ENCODE data around the gene TMEM175. TPM values are rescaled to one million over a fixed set of nuclear protein-coding genes. Genes with fewer than 3 reads are reported as not detected.
A peak's percentile ranks its signal among the peaks of the same experiment; 100 is the strongest.

TMEM175 gene
- total RNA-seq, 1 donor from 2014 or later, result 21.4 TPM

DNA sequence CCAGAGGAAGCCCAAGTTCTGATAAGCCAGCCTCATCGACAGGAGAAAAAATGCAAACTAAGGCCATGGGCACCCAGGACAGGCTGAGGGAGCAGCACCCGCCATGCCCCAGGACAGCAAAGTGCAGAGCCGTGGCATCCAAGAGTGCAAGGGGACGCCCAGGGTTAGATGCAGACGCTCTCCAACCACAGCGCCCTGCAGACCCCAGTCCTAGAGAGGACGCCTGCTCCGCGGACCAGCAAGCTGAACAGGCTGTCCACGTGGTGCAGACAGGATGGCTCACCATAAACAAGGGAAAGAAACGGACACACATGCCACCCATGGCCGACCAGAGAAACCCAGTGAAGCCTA lies 32.7 kb upstream of the TMEM175 start:
- no peak overlapping the region for H3K4me3 Mint-ChIP-seq
- TF ChIP-seq, protein P1, sequence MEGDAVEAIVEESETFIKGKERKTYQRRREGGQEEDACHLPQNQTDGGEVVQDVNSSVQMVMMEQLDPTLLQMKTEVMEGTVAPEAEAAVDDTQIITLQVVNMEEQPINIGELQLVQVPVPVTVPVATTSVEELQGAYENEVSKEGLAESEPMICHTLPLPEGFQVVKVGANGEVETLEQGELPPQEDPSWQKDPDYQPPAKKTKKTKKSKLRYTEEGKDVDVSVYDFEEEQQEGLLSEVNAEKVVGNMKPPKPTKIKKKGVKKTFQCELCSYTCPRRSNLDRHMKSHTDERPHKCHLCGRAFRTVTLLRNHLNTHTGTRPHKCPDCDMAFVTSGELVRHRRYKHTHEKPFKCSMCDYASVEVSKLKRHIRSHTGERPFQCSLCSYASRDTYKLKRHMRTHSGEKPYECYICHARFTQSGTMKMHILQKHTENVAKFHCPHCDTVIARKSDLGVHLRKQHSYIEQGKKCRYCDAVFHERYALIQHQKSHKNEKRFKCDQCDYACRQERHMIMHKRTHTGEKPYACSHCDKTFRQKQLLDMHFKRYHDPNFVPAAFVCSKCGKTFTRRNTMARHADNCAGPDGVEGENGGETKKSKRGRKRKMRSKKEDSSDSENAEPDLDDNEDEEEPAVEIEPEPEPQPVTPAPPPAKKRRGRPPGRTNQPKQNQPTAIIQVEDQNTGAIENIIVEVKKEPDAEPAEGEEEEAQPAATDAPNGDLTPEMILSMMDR (conservative IDR thresholded peaks at IDR 0.05), result no peak

GRCh38 chr4:900073-900472 lies 32.2 kb upstream of the TMEM175 start:
- H3K9me3 Mint-ChIP-seq, result no peaks in the 10 kb centered on the region
- H3K36me3 Mint-ChIP-seq, result peaks cover 4% of the 10 kb centered on the region
- H3K27me3 Mint-ChIP-seq, result no peaks in the 10 kb centered on the region
- H3K4me3 Mint-ChIP-seq, result no peak overlapping the region
- DNase-seq (ENCODE audit: extremely low spot score, unreplicated experiment), result no peak
- no peak overlapping the region for H3K27ac Mint-ChIP-seq
- H3K4me1 Mint-ChIP-seq (ENCODE audit: unreplicated experiment), result no peaks in the 10 kb centered on the region
- TF ChIP-seq, protein P1 (conservative IDR thresholded peaks at IDR 0.05), result no peak

More for the DNA sequence above, 32.7 kb upstream of the TMEM175 start:
- no peaks in the 10 kb centered on the region for H3K4me1 Mint-ChIP-seq (ENCODE audit: unreplicated experiment)
- no peaks in the 10 kb centered on the region for H3K27me3 Mint-ChIP-seq
- no peaks in the 10 kb centered on the region for H3K9me3 Mint-ChIP-seq
- no peak overlapping the region for H3K27ac Mint-ChIP-seq
- no peak for DNase-seq (ENCODE audit: extremely low spot score, unreplicated experiment)
- H3K36me3 Mint-ChIP-seq, result peaks cover 4% of the 10 kb centered on the region

GRCh38 chr4:900721-901120 lies 31.5 kb upstream of the TMEM175 start:
- no peaks in the 10 kb centered on the region for H3K27me3 Mint-ChIP-seq
- H3K4me1 Mint-ChIP-seq (ENCODE audit: unreplicated experiment), result no peaks in the 10 kb centered on the region
- H3K36me3 Mint-ChIP-seq, result peaks cover 4% of the 10 kb centered on the region
- H3K4me3 Mint-ChIP-seq, result no peak overlapping the region
- peak overlapping the region; percentile 48 for H3K27ac Mint-ChIP-seq
- DNase-seq (ENCODE audit: extremely low spot score, unreplicated experiment), result no peak
- TF ChIP-seq, protein P1 (conservative IDR thresholded peaks at IDR 0.05), result no peak
- H3K9me3 Mint-ChIP-seq, result no peaks in the 10 kb centered on the region

DNA sequence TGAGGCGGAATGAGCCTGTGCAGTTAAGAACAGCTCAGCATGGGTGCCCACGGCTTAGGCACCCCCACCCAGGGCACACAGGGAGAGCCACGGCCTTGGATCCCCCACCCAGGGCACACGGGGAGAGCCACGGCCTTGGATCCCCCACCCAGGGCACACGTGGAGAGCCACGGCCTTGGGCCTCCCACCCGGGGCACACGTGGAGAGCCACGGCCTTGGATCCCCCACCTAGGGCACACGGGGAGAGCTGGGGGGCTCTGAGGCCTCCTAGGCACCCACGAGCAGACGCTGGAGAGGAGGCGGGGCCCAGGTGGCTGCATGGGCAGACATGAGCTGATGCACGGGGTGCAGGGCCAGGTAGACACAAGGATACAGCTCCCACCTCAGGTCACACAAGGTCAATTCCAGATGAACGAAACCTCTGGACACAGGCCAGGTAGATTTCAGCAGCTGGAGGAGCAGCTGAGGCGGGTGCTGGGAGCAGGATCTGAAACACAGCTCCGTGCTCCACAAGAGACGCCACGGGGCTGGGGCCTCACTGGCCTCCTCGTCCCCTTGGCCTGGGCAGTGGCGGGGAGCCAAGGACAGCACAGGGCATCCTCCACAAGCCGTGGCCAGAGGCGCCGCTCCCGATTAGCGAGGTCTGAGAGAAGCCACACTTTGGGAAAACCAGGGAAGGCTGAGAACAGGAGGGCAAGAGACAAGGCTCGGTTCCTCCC lies 30.9 kb upstream of the TMEM175 start:
- Mint-ChIP-seq H3K9me3 (no peaks in the 10 kb centered on the region), H3K4me1 (ENCODE audit: unreplicated experiment) (no peaks in the 10 kb centered on the region), H3K4me3 (no peak overlapping the region), H3K27me3 (no peaks in the 10 kb centered on the region), H3K27ac (no peak overlapping the region), H3K36me3 (peaks cover 4% of the 10 kb centered on the region)
- TF ChIP-seq, protein P1 (conservative IDR thresholded peaks at IDR 0.05), result no peak
- DNase-seq (ENCODE audit: extremely low spot score, unreplicated experiment), result no peak

DNA sequence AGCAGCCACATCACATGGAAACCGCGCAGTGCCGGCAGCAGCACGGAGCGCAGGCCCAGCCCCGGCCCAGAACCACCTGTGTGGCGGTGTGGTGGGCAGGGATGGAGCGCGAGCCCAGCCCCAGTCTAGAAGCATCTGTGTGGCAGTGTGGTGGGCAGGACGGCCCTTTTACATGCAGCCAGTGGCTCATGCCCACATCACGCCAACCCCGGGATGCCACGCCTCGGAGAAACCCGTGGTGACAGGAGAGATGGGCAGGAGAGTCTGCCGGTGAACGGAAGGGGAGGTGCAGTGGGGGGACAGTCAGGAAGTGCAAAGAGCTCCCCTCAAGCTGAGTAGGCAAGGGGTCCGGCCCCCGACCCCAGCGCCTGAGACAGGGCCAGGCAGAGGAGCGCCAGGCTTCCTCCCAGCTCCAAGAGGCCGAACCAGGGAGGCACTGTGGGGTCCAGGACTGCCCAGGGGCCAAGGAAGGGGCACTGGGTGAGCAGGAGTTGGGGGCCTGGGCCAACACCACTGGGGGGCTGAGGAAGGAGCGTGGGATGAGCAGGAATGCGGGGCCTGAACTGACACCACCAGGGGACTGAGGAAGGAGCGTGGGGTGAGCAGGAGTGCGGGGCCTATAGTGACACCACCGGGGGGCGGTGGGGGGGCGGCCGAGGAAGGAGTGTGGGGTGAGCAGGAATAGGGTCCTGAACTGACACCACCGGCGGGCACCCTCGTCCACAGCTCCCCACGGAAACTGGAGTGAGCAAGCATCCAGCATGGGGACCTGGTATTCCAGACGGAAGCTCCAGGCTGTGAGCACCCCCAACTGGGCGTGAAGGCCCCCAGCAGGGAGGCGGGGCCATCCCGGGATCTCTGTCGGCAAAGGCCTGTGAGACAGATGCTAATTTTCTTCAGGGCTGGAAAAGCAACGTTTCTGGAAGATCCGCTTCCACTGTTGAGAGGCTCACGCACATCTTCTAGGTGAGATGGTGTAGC lies 28.9 kb upstream of the TMEM175 start:
- H3K4me1 Mint-ChIP-seq (ENCODE audit: unreplicated experiment), result no peaks in the 10 kb centered on the region
- H3K27me3 Mint-ChIP-seq, result no peaks in the 10 kb centered on the region
- TF ChIP-seq, protein P1 (conservative IDR thresholded peaks at IDR 0.05), result no peak
- H3K27ac Mint-ChIP-seq, result no peak overlapping the region
- H3K4me3 Mint-ChIP-seq, result no peak overlapping the region
- no peak for DNase-seq (ENCODE audit: extremely low spot score, unreplicated experiment)
- H3K36me3 Mint-ChIP-seq, result peaks cover 4% of the 10 kb centered on the region
- no peaks in the 10 kb centered on the region for H3K9me3 Mint-ChIP-seq

All from type B pancreatic cell (in vitro differentiated cells).